K562 (cell line): ENCODE data around the gene ZCCHC3. TPM values are rescaled to one million over a fixed set of nuclear protein-coding genes. Genes with fewer than 3 reads are reported as not detected.

ENCODE experiments used
- BHLHE40 ChIP-seq: IDR thresholded peaks from 2 replicates; pipeline ENCODE4 v1.6.1; 2011; ENCODE audit warnings: low read length, improper control_type of control experiment
- BRF1 ChIP-seq: IDR thresholded peaks from 3 replicates; pipeline ENCODE4 v1.6.1; 2011; ENCODE audit warnings: borderline replicate concordance, mild to moderate bottlenecking; ENCODE audit not compliant: insufficient read length; ENCODE audit errors: extremely low read depth
- CXXC5 ChIP-seq: fragments of 250-450 bp; sonication (Bioruptor Pico); IDR thresholded peaks from 2 replicates; pipeline ENCODE4 v1.8.0; 2022; ENCODE audit warnings: inconsistent platforms, mild to moderate bottlenecking, moderate library complexity
- E2F1 ChIP-seq: sonication (generic); formaldehyde crosslinking; IDR thresholded peaks from 2 replicates; pipeline ENCODE4 v1.8.1; 2023; ENCODE audit warnings: mild to moderate bottlenecking, missing genetic modification reagents, moderate library complexity
- FOXJ2 ChIP-seq: fragments of 200-800 bp; sonication (Bioruptor generic); IDR thresholded peaks from 2 replicates; pipeline ENCODE4 v1.6.1; 2016; ENCODE audit warnings: missing genetic modification characterization, missing compliant biosample characterization
- FOXK2 ChIP-seq, 2 experiments: fragments of 450-650 bp; IDR thresholded peaks in 1 of 2; conservative IDR thresholded peaks in 1 of 2; 2 replicates each; pipeline ENCODE4 v1.6.1; 2016; ENCODE audit warnings: low read depth in 2 of 2, mild to moderate bottlenecking in 1 of 2
- GTF2A2 ChIP-seq: IDR thresholded peaks from 2 replicates; pipeline ENCODE4 v1.6.1; 2016; ENCODE audit warnings: mild to moderate bottlenecking, missing genetic modification characterization, missing compliant biosample characterization
- HCFC1 ChIP-seq: IDR thresholded peaks from 2 replicates; pipeline ENCODE4 v1.6.1; 2012; ENCODE audit warnings: low read depth, low read length, improper control_type of control experiment
- HDAC1 ChIP-seq, 2 experiments: fragments of 450-650 bp; IDR thresholded peaks; 2 replicates each; pipeline ENCODE4 v1.6.1; 2016 to 2017; ENCODE audit warnings: inconsistent platforms in 1 of 2, mild to moderate bottlenecking in 1 of 2, moderate library complexity in 1 of 2
- L3MBTL2 ChIP-seq: fragments of 450-650 bp; IDR thresholded peaks from 2 replicates; pipeline ENCODE4 v1.6.1; 2016; ENCODE audit warnings: mild to moderate bottlenecking, moderate library complexity
- NCOA1 ChIP-seq: fragments of 450-650 bp; IDR thresholded peaks from 2 replicates; pipeline ENCODE4 v1.6.1; 2016; ENCODE audit warnings: low read depth
- POLR2AphosphoS5 ChIP-seq: IDR thresholded peaks from 2 replicates; pipeline ENCODE4 v1.6.1; 2011; ENCODE audit warnings: mild to moderate bottlenecking, low read depth, low read length, moderate library complexity; ENCODE audit not compliant: control insufficient read depth, insufficient read depth
- POLR3A ChIP-seq: IDR thresholded peaks from 2 replicates; pipeline ENCODE4 v1.6.1; 2011; ENCODE audit warnings: borderline replicate concordance, mild to moderate bottlenecking, moderate library complexity; ENCODE audit not compliant: insufficient read length, insufficient read depth; ENCODE audit errors: extremely low read depth
- RBM25 ChIP-seq: fragments of 200-400 bp; formaldehyde crosslinking; IDR thresholded peaks from 2 replicates; pipeline ENCODE4 v1.6.1; 2018; ENCODE audit warnings: low read length, low read depth, moderate library complexity; ENCODE audit not compliant: severe bottlenecking
- TBL1XR1 ChIP-seq, 2 experiments: IDR thresholded peaks; 2 replicates each; pipeline ENCODE4 v1.6.1; 2012; ENCODE audit warnings: improper control_type of control experiment in 2 of 2, low read length in 2 of 2, mild to moderate bottlenecking in 1 of 2
- U2AF1 ChIP-seq: fragments of 200-400 bp; formaldehyde crosslinking; optimal IDR thresholded peaks from 2 replicates; pipeline ENCODE3; 2017; ENCODE audit warnings: mild to moderate bottlenecking, low read depth, low read length, moderate library complexity
- UBTF ChIP-seq, 2 experiments: IDR thresholded peaks; 2 replicates each; pipeline ENCODE4 v1.6.1; 2012; ENCODE audit warnings: improper control_type of control experiment in 2 of 2, low read depth in 2 of 2, low read length in 2 of 2, borderline replicate concordance in 1 of 2
- VEZF1 ChIP-seq: fragments of 200-800 bp; sonication (Bioruptor generic); IDR thresholded peaks from 2 replicates; pipeline ENCODE4 v1.6.1; 2017; ENCODE audit warnings: missing genetic modification characterization, missing compliant biosample characterization
- YY1 ChIP-seq, 3 experiments: IDR thresholded peaks; 2 replicates each; pipeline ENCODE4 v1.6.1; 2011; ENCODE audit warnings: low read length in 2 of 3, mild to moderate bottlenecking in 2 of 3, moderate library complexity in 2 of 3, borderline replicate concordance in 1 of 3, control low read depth in 1 of 3, low read depth in 1 of 3; ENCODE audit not compliant: insufficient read depth in 3 of 3, insufficient replicate concordance in 2 of 3, control insufficient read depth in 1 of 3, insufficient read length in 1 of 3; ENCODE audit errors: extremely low read depth in 1 of 3
- ZBTB1 ChIP-seq: sonication (generic); formaldehyde crosslinking; IDR thresholded peaks from 2 replicates; pipeline ENCODE4 v1.8.1; 2023; ENCODE audit warnings: missing genetic modification reagents, low read depth, mild to moderate bottlenecking, borderline replicate concordance
- ZNF324 ChIP-seq: fragments of 250-450 bp; sonication (Bioruptor Pico); IDR thresholded peaks from 2 replicates; pipeline ENCODE4 v1.4.0; 2020; ENCODE audit warnings: mild to moderate bottlenecking
- polyA plus RNA-seq, 8 experiments: library from polyadenylated mRNA; depleted of rRNA in 4 of 8; stranded (reverse) in 5 of 8; unstranded in 3 of 8; fragments of >200 nt; fragmentation: Nextera tagmentation in 2 of 8; fragmentation: Illumina TruSeq in 1 of 8; extraction: Ambion mirVana in 2 of 8; extraction: Trizol in 1 of 8; gene quantifications; 2 replicates each; pipeline versions ENCODE4 v1.2.1 to v1.2.3, GENCODE V29; 2011 to 2014; ENCODE audit warnings: inconsistent platforms in 1 of 8, missing spikeins in 1 of 8
- total RNA-seq, 7 experiments: library from RNA; depleted of rRNA in 6 of 7; stranded (reverse); fragments of >200 nt in 6 of 7; fragmentation: Illumina TruSeq in 2 of 7; extraction: Trizol in 2 of 7; gene quantifications; 2 replicates each; pipeline versions ENCODE4 v1.2.1 to v1.2.3, GENCODE V29; 2011 to 2021; ENCODE audit warnings: low replicate concordance in 1 of 7

The ZCCHC3 gene
- total and polyA plus RNA-seq, 9 of the 15 experiments (the other 6 are each of a cell fraction or from before 2014, with no cell fraction given) = 2.8 to 23.3 (median 16.5) TPM

GRCh38 chr20:297098-297924 lies at the start of gene ZCCHC3 (continued):
- peak; percentile 79 to 95 (median 93) for TF ChIP-seq YY1 (IDR thresholded peaks at IDR 0.05; ENCODE audit: borderline replicate concordance in 1 of 3, control insufficient read depth in 1 of 3, extremely low read depth in 1 of 3, insufficient read depth in 3 of 3, insufficient read length in 1 of 3, insufficient replicate concordance in 2 of 3, low read depth in 1 of 3, low read length in 2 of 3)
- TF ChIP-seq BHLHE40 = peak; percentile 79
- TF ChIP-seq UBTF (IDR thresholded peaks at IDR 0.05; ENCODE audit: borderline replicate concordance in 1 of 2, low read depth in 2 of 2, low read length in 2 of 2) = peak; percentile 99 to 100
- TF ChIP-seq CXXC5 (CRISPR knock-in tag) = peak; percentile 96
- peak; percentile 81 for TF ChIP-seq POLR2AphosphoS5
- no peak for TF ChIP-seq POLR3A
- peak; percentile 89 for TF ChIP-seq VEZF1 (CRISPR knock-in tag)
- TF ChIP-seq ZBTB1 (CRISPR knock-in tag) = no peak; the same call in 1 of the 2 replicates
- no peak for TF ChIP-seq BRF1
- peak; percentile 73 for TF ChIP-seq U2AF1
- TF ChIP-seq E2F1 (CRISPR knock-in tag) = peak; percentile 64; the same call in 1 of the 2 replicates
- no peak for TF ChIP-seq FOXJ2 (tag)
- peak; percentile 68 for TF ChIP-seq HCFC1
- TF ChIP-seq GTF2A2 (tag) = 0 out of 2 replicates have a peak, but pooled peaks have one; percentile 30
- peak; percentile 98 for TF ChIP-seq L3MBTL2
- TF ChIP-seq HDAC1 (IDR thresholded peaks at IDR 0.05) = peak in 1 of 2 experiments; percentile 46; a peak in 1 of 4 replicates
- TF ChIP-seq TBL1XR1 (IDR thresholded peaks at IDR 0.05; ENCODE audit: low read length in 2 of 2) = 0 out of 4 replicates have a peak, but pooled peaks of 1 of the 2 experiments have one; percentile 52
- TF ChIP-seq ZNF324 (CRISPR knock-in tag) = 0 out of 2 replicates have a peak, but pooled peaks have one; percentile 53
- TF ChIP-seq RBM25 = peak; percentile 9
- TF ChIP-seq NCOA1 = 0 out of 2 replicates have a peak, but pooled peaks have one; percentile 46
- peak; percentile 51 to 56; a peak in 3 of 4 replicates for TF ChIP-seq FOXK2 (conservative IDR thresholded peaks at IDR 0.05 in 1 of 2, IDR thresholded peaks at IDR 0.05 in 1 of 2; ENCODE audit: low read depth in 2 of 2)
